HG03045 (cell line): Measurements from ENCODE around the gene SART1.
"Not testable (repeated sequence)": the region's sequence is repeated elsewhere in the genome, so short reads cannot be mapped to it uniquely, and the experiment has no call there.

Source experiments
- ATAC-seq: cut with Tn5 transposase; IDR thresholded peaks from one replicate; pipeline ENCODE4 v1.9.1; 2021; ENCODE audit warnings: mild to moderate bottlenecking, moderate library complexity; ENCODE audit not compliant: unreplicated experiment

The SART1 gene

DNA sequence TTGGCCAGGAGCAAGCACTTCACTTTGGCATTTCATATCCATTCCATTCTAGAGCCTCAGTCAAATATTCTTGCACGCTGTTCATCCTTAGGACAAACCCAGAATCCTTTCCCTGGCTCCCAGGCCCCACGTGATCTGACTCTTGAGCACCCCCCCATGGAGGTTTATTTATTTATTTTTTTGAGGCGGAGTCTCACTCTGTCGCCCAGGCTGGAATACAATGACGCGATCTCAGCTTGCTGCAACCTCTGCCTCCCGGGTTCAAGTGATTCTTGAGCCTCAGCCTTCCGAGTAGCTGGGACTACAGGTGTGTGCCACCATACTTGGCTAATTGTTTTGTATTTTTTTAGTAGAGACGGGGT, 29.0 kb upstream of the SART1 start:
- no peak for ATAC-seq

DNA sequence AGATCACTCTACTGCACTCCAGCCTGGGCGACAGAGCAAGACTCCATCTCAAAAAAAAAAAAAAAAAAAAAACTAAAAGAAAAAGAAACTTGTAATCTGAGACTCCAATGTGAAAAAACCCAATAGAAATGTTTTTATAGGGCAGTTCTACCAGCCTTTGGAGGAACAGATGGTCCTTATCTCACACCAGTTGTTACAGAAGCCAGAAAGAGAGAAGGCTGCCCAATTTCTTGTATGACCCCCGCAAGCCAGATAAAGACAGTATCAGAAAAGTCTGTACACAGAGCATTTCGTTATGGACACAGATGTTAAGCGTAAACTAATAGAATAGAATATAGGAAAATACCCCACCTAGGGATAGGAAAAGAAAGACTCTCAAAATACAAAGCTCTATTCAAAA, 27.5 kb upstream of the SART1 start:
- no peak for ATAC-seq

DNA sequence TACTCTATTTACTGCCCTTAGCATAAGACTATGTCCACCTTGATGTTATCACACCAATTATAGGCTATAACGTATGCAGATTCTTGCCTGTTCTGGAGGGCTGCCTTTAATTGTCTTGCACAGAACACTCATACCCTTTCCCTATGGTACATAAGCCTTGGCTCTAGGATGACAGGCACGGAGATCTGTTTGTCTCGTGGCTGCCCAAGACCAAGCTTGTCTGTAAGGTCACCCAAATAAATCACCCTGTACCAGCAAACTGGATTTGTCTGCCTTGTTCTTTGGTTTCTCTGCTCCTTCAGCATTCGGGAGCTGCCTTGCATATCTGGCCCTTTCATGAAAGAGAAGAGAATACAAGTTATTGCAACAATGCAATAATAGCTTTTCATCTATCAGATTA, 23.8 kb upstream of the SART1 start:
- ATAC-seq, result no peak

DNA sequence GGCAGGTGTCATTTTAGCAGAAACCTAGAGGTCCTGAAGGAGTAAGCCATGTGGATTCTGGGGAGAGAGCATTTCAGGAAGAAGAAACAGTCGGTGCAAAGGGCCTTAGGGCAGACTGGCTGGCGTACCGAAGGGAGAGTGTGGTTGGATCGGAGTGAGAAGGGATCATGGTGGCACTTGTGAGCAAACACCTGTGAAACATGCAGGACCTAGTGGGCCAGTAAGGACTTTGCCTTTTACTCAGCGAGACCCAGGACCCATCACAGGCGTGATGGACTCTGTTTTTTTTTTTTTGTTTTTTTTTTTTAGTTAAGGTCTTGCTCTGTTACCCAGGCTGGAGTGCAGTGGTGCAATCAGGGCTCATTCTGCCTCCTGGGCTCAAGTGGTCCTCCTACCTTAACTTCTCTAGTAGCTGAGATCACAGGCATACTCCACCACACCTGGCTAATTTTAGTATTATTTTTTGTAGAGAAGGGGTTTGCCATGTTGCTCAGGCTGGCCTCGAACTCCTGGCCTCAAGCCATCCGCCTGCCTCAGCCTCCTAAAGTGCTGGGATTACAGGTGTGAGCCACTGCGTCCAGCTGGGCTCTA, 19.7 kb upstream of the SART1 start:
- no peak for ATAC-seq

DNA sequence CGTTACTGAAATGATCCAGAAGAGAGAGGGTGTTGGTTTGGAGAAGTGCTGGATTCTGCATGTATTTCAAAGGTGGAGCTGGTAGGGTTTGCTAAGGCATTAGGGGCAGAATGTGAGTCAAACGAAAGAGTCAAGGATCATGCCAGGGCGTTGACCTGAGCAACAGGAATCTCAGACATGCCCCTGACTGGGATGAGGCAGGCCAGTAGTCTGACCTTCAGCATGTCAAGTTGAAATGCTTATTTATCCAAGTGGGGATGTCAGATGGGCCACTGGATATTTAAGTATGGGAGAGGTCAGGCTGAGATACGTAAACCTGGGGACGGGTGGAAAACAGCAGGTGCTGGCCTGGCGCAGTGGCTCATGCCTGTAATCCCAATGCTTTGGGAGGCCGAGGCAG, 19.0 kb upstream of the SART1 start:
- no peak for ATAC-seq

DNA sequence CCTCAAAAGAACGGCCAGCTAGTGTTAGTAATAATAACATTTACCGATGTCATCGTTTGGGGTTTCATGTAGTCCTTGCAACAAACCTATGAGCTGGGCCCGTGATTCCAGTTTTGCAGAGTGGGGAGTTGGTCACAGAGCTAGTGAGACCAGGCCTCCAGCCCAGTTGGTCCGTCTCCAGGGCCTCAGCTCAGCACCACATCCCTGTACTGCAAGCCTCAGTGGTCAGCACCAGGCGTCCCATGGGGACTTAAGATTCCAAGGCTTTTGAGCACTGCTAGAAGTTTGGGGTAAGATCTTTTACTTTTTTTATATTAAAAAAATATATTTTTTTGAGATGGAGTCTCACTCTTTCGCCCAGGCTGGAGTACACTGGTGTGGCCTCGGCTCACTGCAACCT, 17.3 kb upstream of the SART1 start:
- ATAC-seq, result no peak

DNA sequence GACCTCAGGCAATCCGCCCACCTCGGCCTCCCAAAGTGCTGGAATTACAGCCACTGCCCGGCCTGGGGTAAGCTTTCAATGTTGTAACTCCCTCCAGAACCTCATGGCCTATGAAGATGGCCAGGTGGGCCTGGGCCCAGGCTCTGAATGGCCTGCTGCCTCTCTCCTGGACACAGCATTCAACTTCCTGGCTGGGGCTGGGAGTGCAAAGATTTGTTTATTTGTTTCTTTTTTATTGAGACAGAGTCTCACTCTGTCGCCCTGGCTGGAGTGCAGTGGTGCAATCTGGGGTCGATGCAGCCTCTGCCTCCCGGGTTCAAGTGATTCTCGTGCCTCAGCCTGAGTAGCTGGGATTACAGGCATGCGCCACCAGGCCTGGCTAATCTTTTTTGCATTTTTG, 16.8 kb upstream of the SART1 start:
- ATAC-seq, result no peak

DNA sequence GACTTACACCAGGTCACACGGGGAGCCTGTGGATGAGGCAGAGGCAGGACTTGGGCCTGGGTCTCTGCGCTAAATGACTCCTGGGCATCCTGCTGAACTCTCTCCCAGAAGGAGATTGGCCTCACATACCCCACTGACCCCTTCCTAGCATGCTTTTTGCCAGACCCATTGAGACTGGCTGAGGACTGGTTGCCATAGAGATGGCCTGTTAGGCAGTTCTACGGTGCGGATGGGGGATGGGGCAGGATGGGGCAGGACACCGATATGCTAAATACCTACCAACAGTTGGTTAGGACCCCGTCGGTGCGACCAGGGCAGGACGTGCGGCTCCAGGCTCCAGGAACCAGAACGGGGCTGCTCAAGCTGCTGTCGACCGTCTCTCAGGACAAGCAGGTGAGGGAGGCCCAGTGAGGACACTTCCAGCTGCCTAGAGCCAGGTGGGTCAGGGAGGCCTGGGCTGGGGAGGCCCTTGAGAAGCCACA, 16.1 kb upstream of the SART1 start, which contains the start of gene TSGA10IP:
TSGA10IP (plus strand) TSS at position 51 of the 482 bp plus-strand sequence; CDS start at position 247, 196 bp downstream.
- ATAC-seq, result no peak

DNA sequence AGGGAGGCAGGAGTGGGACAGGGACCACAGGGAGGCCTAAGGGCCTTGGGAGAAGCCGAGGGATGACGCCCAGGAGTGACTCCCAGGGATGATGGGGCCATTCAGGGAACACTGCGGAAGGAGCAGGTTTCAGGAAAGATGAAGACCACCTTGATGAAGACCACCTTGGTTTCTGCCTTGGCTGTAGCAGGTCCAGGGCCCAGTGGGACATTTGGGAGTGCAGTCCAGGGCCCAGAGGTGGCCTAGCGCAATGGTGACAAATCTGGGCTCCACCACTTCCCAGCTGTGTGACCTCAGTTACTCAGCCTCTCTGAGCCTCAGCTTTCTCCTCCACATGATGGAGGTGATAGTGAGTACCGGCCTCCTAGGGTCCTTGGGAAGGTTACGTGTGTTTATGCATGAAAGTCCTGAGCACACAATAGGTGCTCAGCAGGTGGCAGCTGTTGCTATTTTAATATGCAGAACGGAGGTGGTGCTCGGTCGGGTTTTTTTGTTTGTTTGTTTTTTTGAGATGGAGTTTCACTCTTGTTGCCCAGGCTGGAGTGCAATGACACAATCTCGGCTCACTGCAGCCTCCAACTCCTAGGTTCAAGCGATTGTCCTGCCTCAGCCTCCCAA, 15.5 kb upstream of the SART1 start:
- ATAC-seq, result no peak

DNA sequence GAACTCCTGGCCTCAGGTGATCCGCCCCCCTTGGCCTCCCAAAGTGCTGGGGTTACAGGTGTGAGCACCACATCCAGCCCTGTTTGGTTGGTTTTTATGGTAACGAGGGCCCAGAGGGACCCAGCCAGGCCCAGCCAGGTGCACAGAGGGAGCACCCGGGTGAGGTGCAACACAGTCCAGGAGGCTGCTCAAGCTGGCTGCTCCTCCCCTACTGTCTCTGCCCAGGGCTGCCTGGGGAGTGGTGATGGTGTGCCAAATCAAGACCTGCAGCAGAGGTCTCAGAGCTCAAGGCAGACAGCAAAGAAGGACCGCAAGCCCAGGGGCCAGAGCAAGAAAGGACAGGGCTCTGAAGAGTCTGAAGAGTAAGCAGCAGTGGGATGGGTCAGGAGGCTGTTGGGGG, 14.9 kb upstream of the SART1 start:
- ATAC-seq, result no peak

DNA sequence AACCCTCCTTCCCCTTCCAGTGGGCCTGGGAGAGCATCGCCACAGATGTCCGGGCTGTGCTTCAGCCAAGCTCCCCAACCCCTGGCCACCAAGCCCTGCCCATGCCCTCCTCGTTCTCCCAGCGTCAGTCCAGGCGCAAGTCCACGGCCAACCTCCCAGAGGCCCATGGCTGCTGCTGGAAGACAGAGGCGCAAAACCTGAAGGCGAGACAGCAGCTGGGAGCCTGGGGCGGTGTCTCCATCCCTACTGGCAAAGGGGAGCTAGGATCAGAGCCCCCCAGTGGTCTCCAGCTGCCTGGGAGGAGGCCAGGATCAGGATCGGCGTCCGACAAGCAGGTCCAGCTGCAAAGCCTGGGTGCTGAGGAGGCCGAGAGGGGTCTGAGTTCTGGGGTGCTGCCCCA, 14.4 kb upstream of the SART1 start:
- no peak for ATAC-seq

DNA sequence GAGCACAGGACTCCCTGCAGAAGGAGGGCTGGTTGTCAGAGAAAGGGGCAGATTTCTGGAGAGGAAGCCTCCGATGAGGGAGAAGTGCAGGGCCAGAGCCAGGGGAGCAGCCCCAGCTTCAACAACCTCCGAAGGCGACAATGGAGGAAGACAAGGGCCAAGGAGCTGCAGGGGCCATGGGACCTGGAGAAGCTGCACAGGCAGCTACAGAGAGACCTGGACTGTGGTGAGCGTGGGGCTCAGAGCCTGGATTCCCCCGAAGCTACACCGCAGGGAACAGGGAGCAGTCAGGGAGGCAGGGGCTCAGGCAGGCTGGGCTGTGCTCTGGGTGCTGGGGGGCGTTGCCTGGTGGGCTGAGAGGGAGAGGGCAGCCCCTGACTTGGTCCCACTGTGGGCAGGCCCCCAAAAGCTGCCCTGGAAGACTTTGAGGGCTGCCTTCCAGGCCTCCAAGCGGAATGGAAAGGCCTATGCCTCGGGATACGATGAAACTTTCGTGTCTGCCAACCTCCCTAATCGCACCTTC, 13.9 kb upstream of the SART1 start:
- no peak for ATAC-seq

DNA sequence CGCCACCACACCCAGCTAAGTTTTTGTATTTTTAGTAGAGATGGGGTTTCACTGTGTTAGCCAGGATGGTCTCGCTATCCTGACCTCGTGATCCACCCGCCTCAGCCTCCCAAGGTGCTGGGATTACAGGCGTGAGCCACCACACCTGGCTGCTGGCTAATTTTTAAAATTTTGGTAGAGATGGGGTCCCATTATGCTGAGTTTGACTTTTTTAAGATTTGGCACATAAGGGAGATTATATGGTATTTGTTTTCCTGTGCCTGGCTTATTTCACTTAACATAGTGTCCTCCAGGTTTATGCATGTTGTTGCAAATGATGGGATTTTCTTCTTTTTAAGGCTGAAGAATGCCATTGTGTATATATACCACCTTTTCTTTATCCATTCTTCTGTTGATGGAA, 10.8 kb upstream of the SART1 start:
- ATAC-seq, result not testable (repeated sequence)

DNA sequence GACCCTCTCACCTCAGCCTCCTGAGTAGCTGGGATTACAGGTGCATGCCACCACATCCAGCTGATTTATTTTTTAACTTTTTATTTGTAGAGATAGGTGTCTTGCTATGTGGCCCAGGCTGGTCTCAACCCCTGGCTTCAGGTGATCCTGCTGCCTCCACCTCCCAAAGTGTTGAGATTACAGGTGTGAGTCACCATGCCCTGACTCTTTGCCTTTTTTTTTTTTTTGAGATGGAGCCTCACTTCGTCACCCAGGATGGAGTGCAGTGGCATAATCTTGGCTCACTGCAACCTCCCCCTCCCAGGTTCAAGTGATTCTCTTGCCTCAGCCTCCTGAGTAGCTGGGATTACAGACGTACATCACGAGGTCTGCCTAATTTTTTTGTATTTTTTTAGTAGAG, 9.9 kb upstream of the SART1 start:
- ATAC-seq, result not testable (repeated sequence)

DNA sequence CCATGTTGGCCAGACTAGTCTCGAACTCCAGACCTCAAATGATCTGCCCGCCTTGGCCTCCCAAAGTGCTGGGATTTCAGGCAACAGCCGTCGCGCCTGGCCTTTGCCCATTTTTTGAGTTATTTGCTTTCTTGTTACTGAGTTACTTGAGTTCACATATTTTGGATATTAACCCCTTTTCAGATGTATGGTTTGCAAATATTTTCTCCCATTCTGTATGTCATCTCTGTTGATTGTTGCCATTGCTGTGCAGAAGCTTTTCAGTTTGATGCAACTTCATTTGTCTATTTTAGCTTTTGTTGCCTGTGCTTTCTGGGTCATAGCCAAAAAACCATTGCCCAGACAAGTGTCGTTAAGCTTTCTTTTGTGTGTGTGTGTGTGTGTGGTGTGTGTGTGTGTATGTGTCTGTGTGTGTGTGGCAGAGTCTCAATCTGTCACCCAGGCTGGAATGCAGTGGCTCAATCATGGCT, 9.4 kb upstream of the SART1 start:
- no peak for ATAC-seq

DNA sequence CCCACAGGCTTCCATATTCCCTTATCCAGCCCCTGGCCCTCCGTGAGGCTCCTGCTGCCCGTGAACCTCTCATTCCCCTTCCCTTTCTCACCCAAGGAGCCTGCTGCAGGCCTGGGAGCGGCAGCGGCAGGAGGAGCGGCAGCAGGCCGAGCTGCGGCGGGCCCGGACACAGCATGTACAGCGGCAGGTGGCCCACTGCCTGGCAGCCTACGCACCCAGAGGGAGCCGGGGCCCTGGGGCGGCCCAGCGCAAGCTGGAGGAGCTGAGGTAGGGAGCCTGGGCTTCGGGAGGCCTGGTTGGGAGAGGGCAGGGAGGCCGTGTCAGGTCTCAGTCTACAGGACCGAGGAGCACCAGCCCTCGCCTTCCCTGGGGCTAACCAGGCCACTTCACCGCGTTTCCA, 8.1 kb upstream of the SART1 start:
- ATAC-seq, result no peak

DNA sequence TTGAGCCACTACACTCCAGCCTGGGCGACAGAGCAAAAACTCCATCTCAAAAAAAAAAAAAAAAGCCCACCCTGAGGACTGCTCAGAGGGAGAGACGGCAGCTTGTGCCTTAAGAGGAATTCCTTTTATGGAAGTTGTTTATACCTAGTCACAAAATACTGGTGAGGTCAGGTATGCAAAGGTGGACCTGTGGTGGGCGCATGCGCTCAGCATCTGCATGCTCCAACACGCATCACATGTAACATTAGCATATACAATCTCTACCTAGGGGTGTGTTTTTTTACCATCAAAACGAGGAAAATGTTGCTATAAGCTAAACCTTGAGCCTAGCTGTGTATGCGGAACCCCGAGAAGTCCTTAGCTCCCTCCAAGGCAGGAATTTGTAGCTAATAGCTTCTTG, 6.8 kb upstream of the SART1 start:
- no peak for ATAC-seq

DNA sequence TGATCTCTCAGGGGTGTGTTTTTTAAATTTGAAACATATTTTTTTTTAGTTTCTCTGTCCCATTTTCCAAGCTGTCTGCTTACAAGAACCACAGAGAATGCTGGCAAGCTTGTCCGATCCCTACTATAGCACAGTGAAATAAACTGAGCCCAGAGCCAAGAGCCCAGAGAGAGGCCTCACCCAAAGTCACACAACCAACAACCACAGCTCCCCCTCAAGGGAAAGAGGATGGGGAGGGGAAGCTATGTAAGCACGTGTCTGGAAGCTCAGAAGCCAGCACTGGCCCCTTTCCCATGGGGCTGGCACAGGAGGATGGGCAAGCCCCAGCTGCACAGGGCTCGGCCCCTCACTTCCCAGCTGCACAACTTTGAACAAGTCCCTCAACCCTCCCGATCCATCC, 3.2 kb upstream of the SART1 start:
- no peak for ATAC-seq

DNA sequence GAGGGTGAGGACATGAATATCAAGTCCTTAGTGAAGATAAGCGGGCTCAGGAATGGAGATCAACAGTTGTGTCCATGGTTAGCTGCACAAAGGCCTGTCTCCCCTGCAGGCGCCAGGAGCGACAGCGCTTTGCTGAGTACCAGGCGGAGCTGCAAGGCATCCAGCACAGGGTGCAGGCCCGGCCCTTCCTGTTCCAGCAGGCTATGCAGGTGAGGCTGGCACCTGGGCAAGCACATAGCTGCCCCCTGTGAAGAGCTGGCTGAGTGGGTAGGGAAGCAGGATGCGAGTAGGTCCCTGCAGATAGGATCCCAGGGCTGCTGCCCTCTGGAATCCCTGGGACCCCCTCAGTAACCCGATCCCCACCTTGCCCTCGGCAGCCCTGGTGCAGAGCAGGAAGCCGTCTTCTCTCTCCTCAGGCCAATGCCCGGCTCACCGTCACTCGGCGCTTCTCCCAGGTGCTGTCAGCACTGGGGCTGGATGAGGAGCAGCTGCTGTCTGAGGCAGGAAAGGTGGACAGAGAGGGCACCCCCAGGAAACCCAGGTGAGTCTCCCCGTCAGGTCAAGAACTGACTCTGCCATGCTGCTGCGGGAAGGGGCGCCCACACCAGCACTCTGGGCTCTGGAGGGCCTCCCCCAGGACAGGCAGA, 2.6 kb upstream of the SART1 start:
- no peak for ATAC-seq

DNA sequence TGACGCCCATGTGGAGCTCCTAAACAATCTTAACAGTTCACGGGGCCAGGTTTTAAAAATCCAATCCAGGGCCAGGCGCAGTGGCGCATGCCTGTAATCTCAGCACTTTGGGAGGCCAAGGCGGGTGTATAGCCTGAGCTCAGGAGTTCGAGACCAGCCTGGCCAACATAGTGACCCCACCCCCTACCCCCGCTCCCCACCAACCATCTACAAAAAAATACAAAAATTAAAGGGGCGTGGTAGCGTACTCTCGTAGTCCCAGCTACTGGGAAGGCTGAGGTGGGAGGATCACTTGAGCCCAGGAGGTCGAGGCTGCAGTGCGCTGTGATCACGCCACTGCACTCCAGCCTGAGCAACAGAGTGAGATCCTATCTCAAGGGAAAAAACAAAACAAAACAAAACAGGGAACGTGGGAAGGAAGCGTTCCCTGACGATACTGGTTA, 689 bp upstream of the SART1 start:
- ATAC-seq, result no peak

DNA sequence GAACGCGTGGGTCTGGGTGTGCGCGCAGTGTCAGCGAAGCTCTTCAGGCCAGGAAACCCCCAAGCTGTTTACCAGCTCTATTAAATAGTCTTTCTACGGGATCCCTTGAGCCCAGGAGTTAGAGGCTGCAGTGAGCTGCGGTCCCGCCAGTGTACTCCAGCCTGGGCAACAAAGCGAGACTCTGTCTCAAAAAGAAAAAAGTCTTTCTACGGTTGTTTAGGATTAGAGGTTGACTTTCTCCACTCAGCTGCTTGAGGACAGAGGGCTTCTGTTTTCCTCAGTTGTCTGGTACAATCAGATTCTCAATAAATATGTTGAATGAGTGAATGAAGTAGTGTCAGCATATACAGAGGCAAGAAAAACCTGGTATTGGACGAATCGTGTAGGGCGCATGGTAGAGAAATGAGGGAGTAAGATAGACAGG, 619 bp downstream of the SART1 start:
- ATAC-seq, result no peak

DNA sequence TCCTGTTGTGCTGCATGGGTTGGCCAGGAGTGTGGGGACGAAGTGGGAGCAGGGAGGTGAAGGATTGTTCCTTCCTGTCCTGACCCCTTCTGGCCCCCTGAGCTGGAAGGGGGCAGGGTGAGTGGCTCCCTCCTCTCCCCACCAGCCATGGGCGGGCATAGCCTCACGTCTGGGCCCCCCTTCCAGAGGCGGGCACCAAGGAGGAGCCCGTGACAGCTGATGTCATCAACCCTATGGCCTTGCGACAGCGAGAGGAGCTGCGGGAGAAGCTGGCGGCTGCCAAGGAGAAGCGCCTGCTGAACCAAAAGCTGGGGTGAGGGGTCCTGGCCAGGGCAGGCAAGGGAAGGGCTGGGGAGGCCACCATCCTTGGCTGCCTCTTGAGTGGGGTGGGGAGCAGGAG, 3.4 kb downstream of the SART1 start:
- no peak for ATAC-seq
